HG03280 (cell line): ENCODE data around the gene DMBX1.

Source experiments
- ATAC-seq: cut with Tn5 transposase; IDR thresholded peaks from one replicate; pipeline ENCODE4 v1.9.1; 2021; ENCODE audit warnings: mild to moderate bottlenecking, moderate library complexity; ENCODE audit not compliant: unreplicated experiment

DMBX1 gene

DNA sequence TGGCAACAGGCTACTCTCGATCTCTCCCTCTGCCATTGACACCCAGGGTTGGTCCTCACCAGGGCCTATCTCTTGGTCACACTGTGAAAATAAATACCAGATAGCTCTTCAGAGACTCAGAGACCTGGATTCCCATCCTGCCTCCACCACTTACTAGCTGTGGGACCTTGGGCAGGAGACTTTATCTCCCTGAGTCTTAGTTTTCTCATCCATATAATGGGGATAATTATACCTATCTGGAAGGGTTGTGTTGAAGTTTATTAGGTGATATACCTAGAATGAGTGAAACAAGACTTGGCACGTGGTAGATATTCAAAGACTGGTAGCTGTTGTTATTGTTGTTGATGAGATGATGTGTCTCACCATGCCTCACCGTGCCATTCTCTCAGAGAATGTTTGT, 7.4 kb downstream of the DMBX1 start:
- ATAC-seq = no peak

DNA sequence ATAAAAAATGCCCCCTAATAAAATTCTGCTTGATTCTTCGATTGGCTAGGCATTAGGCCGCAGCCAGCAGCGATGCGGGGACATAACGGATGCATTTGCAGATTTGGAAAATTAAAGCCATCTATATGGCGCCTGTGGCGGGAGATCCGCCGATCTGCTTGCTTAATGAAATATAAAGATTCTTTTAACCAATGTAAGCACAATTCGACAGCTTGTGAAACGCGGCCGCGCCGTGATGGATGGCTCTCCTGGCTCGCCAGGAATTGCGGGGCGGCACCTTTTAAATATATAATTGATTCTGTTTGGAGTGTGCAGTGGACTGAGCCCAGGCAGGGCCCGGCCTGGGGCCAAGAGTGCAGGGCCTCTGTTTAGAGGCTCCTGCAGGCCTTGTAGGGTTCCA, 8.0 kb downstream of the DMBX1 start:
- ATAC-seq = no peak

DNA sequence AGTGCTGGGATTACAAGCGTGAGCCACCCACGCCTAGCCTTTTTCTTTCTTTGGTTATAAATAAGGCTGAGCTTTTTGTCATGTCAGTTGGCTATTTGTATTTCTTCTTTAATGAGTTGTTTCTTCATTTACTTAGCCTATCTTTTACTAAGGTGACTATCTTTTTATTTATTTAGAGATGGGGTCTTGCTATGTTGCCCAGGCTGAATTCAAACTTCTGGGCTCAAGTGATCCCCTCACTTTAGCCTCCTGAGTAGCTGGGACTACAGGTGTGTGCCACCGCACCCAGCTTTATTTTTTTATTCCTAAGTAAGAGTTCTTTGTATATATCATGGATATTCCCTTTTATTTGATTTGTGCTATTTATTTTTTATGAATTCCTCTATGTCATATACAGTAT, 11.9 kb downstream of the DMBX1 start:
- no peak for ATAC-seq

DNA sequence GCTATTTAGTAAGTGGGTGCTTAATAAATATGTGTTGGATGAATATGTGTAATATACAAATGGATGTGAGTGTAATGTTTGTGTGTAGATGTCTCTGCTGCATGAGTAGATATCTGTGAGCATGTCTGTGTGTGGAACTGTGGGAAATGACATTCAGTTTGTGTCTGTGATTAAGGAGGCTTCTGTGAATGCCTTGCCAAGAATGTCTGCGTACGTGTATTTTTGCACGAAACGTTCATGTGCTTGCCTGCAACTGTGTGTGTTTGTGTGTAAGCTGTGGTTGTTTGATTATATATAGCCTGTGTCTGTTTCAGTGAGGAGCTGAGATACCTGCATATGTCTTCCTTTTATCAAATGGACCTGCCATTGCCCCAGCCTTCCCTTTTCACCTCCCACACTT, 13.8 kb downstream of the DMBX1 start:
- ATAC-seq = no peak

DNA sequence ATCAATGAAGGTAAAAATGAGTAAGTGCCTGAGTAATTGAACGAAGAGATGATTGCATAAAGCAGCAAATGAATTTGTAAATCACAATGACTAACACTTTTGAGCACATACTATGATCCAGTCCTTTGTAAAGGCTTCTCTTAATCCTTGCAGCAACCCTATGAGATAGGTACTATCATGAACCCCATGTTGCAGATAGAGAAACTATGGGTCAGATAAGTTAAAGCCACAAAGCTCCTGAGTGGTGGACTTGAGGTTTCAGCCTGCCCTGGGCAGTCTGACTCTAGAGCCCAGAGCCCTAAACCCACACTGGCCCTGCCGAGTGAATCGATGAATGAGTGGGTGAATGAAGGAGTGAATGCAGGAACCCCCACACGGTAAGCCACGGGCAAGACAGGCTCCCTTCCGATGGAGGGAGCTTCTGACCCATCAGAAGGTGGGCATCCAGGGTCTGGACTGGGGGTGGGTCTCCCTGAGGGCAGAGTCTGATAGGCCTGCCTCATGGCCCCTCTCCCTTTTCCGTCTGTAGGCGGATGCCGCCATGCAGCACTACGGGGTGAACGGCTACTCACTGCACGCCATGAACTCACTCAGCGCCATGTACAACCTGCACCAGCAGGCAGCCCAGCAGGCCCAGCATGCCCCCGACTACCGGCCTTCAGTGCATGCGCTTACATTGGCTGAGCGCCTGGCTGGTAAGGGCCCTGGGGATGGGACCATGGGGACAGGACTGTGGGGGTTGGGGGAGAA, 17.0 kb downstream of the DMBX1 start:
- ATAC-seq = no peak

DNA sequence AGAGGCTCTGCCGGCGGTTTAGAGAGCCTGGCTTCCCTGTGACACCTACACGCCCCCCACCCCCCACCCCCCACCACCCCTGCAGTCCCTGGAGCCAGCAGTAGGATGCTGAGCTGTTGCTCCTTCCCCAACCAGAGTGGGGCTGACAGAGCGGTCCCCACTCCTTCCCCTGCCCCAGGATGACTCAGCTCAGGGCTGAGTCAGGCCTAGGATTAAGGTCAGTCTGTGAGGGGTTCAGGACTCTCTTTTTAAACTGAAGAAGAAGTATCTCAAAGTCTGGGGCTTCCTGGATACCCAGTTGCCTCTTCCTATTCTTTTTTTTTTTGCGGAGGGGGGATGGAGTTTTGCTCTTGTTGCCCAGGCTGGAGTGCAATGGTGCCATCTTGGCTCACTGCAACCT, 19.1 kb downstream of the DMBX1 start:
- ATAC-seq = no peak

DNA sequence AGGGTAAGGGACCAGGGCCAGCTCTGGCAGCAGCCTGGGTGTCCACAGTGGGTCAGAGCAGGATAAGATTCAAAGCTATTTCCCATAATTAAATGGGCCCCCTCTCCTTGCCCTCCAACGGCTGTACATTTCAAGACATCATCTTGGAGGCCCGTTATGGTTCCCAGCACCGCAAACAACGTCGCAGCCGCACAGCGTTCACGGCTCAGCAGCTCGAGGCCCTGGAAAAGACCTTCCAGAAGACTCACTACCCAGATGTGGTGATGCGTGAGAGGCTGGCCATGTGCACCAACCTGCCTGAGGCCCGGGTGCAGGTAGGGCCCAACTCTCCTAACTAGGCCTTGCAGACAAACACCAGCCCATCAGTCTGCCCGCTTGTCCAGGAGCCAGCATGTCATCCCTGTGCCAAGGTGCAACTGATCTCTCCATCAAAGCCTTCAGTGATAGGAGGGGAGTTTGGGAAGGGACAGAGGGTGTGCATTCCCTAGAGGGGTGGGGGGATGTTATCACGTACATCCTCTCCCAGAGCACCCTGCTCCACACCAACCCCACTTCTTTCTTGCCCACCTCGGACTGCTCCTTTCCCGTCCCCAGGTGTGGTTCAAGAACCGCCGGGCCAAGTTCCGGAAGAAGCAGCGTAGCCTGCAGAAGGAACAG, 20.8 kb downstream of the DMBX1 start:
- no peak for ATAC-seq

DNA sequence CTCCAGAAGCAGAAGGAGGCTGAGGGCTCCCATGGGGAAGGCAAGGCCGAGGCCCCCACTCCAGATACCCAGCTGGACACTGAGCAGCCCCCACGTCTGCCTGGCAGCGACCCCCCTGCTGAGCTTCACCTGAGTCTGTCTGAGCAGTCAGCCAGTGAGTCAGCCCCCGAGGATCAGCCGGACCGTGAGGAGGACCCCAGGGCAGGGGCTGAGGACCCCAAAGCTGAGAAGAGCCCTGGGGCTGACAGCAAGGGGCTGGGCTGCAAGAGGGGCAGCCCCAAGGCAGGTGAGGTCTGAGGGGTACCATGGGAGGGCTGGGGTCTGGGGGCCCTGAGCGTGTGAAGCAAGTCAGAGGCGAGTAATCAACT, 21.3 kb downstream of the DMBX1 start:
- no peak for ATAC-seq

DNA sequence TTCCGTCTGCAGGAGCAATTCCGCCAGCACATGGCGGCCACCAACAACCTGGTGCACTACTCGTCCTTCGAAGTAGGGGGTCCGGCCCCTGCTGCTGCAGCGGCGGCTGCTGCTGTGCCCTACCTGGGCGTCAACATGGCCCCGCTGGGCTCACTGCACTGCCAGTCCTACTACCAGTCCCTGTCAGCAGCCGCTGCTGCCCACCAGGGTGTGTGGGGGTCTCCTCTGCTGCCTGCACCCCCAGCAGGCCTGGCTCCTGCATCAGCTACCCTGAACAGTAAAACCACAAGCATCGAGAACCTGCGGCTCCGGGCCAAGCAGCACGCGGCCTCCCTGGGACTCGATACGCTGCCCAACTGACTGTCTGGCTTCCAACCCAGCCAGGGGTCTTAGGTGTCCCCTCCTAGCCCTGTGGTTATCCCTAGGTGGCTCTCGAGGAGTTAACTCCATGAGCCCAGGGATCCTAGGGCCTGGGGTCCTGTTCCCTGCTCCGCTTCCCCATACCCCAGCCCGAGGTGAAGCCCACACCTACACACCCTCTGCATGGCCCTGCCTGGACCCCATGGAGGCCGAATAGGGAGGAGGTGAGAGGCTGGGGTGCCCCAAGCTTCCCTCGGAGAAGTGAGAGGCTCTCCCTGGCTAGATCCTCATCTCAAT, 22.6 kb downstream of the DMBX1 start:
- ATAC-seq = no peak

DNA sequence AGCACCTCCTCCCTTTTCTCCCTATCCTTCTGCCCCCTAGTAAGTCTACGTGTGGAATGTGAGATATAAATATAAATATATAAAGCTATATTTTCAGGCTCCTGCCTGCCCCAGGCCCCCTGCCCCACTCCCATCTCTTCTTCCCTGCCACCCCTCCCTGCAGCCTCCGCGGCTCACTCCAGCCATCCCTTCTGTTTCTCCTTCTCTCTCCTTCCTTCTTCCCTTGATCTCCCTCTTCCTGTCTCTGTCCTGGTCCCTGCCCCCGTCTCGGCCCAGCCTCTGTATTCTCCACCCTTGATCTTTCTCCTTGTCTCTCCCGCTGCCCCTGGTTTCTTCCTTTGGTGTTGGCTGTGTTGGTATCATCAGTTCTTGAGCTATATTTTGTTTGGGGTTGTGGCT, 23.2 kb downstream of the DMBX1 start:
- no peak for ATAC-seq

DNA sequence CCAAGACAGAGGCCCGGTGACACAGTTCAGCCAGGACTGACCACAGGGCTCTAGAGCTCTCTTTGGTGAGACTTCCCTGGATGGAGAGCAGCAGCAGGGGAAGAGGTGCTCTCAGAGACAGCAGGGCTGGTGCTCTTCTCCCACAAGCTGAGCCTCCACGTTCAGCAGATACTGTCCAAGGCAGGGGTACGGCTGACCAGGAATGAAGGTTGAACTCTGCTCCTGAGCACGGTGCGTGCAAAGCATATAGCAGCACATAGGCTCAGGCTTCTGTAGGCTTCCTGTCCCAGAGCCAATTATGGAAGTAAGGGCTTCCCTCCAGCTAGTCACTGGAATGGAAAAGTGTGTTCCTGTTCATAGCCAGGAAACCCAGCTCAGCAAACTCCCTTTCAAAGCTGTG, 23.9 kb downstream of the DMBX1 start:
- no peak for ATAC-seq

DNA sequence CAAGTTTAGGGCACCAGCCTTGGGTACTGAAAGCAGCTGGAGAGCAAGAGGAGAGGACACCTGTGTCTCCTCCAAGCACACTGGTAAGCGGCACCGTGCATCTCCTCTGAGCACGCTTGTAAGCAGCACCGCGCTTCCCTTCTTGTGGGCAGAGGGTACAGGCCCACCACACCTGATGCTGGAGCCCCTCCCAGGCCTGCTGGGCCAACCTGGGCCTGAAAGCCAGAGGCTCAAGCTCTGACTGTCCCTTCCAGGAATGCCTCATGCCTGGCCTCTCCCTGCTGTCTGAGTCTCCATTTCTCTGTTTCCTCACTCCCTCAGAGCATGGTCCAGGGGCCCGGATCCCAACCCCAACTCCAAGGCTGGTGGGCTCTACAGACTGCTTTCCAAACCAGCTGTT, 25.9 kb downstream of the DMBX1 start:
- ATAC-seq = no peak

DNA sequence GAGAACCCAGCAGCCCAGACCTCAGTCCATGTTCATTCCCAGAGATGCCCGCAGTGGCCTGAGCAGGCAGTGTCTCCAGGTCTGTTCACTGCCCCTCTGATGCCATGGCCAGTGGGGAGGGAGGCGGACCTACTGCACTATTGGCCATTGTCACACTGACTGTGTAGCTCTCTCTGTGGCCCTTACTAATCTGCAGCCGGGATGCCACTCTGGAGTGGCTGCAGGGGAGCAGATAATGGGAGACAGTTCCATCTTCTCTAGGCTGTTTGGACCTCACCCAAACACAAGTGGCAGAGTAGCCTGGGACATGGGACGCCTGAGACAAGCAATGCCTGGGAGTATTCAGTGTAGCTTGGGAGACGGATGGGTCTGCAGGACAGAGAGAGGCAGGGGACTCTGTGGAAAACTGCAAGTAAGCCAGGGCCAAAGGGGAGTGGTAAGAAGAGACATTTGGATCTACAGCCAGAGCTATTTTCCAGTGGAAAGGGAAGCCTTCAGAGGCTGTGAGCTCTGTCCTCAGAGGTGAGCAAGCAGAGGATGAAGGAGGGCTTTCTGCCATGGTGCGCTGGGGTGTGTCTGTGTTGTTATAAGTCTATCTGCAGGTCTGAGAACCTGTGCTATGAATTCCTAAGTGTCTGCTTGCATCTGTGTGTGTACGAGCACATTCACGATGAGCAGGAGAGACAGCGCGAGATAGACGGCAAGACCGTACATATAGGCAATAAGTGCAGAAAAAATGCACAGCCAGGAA, 26.7 kb downstream of the DMBX1 start:
- no peak for ATAC-seq

DNA sequence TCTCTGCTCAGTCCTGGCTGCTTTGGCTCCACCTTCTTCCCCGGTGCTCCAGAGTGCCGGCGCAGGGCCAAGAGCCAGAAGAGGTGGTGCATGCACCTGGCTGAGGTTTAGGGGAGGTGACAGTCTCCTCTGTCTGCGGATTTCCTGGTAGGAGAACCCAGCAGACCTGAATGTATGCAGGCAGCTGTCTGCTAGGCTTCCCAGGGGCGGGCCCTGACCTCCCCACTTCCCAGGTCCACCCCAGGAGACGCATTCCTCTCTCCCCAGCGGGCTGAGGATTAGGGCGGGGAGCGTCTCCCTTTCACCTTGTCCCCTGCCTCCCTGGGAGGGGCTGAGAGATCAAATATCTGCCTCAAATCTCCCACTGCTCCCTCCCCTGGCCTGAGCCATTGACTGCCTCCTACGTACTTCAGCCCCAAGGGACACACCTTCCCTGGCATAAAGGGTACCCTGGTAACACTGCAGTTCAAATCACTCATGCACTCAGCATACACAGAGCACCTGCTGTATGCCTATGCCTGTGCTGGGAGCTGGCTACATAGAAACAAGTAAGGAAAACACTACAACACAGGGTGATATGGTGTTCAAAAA, 27.5 kb downstream of the DMBX1 start:
- ATAC-seq = no peak

DNA sequence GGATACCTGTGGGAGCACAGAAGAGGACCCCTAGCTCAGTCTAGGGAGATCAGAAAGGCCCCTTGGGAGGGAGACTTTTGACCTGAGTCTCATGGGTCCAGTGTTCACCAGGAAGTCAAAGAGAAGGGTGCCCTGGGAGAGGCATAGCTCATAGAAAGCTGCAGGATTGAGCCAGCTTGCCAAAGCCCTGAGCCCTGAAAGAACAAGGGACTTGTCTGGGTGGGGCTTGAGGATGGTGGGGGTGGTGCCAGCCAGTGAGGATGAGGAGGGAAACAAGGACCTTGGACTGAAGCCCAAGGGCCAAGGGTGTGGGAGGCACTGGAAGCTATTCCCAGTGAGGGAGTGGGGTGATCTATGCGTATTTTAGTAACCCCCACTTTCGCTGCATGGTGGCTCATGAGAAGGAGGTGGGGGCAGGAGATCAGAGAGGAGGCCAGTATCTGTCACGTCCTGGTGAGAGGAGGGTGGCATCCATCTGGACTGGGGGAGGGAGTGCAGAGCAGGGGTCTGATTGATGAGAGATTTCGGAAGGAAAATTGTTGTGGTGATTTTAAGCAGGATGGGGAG, 28.4 kb downstream of the DMBX1 start:
- ATAC-seq = no peak

DNA sequence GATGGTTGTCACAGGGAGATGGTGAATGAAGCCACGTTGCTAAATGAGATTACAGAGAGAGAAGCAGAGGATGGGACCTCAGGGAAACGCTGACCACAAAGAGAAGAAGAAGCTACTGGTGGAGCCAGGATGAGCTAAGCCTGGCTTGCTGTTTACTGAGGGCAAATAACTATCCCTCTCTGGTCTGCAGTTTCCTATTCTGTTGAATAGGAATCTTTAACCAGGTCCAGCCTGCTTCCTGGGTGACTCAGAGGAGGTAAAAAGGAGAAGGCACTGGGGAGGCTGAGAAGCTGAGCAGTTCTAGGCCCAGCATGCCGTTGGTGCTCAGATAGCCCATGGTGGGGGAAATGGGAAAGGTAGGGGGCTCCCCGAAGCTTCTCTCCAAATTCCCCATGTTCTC, 29.6 kb downstream of the DMBX1 start:
- no peak for ATAC-seq

DNA sequence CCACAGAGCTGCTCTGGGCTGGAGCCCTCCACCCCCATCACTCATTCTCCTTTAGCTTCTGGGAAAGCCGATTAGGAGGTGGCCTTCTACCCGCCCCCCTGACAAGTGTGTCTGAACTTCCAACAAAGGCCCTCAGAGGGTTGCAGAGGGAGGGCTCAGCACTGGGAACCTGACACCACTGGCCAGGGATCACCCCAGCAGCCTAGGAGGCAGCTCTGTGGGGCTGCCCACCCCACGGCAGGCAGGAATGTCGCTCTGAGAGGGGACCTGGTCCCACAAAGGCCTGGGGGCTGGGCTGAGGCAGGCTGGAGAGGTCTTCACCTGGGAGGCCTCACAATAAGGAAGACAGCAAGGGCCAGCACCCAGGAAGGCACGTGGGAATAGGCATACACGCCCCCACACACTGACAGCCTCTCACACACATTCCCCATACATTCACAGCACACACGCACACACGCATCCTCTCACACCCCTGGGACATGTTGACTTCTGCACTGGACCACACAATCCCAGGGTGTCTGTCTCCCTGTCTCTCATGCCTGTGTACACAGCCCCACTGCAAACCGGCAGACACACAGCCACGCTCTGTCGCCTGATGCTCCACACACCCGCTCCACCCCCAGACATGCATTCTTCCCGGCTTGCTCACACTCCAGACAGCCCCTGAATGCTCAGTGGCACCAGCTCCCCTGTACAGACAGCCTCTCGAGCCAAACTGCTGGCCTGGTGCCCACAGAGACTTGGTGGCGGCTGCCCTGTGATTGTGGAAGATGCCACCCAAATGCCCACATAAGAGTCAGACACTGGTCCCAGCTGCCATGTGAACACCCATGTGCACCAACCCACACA, 30.7 kb downstream of the DMBX1 start:
- no peak for ATAC-seq

DNA sequence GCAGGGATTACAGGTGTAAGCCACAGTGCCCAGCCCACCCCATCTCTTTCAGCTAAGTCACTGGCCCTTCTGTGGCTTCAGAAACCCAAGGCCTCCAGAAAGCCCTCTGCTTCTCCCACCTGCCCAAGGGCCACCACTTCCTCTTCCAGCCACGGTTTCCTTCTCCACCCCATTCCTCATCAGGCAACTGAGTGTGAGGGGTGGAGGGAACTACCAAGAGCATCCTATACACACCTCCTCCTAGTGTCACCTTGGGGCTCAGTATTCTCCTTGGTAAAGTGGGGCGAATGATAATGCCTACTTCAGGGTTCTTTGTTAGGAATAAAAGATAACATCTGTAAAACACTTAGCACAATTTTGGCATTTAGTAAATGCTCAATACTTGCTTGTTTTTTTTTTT, 31.8 kb downstream of the DMBX1 start:
- ATAC-seq = no peak

DNA sequence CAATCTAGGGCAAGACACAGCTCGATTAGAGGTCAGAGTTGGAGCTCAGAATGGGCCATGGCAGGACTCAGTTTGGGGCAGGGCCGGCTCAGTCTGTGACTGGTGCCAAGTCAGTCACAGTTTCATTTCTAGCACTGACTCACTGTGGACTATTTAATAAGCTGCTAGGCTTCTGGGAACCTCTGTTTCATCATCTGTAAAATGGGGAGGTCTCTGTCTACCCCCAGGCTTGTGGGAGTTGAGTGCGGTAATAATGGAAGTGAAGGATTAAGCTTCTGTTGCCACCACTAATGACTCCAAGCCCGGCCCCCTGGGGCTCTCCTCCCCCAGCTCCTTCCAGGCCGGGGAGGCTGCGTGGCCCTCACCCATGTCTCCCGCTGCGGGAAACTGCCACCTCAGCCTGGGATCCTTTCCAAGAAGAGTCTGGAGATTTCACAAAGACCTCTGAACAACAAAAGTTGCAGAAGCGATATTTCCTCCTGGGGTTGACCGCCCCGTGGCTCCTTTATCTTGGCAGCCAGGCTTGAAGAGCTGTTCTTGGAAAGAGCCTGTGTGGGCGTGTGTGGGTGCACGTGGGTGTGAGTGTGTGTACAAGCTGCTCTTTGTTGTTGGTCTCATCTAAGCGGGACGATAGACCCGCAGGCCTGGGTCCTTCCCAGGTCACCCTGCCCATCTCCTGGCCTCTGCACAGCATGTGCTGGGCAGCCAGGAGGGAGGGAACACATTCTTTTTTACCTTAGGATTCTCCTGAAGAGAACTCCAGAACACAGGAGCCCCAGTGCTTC, 32.7 kb downstream of the DMBX1 start:
- peak; percentile 64 for ATAC-seq
